A549 (cell line): ENCODE results near the gene DOCK10. TPM values are rescaled to one million over a fixed set of nuclear protein-coding genes. Genes with fewer than 3 reads are reported as not detected.

ENCODE experiments used
- ATAC-seq, 2 experiments: fragments of 200-7000 bp in 1 of 2; fragments of >200 bp in 1 of 2; cut with Nextera tagmentation in 1 of 2; cut with Tn5 transposase in 1 of 2; 3 replicates each; pipeline versions ENCODE4 v1.8.0 to v1.9.1; 2018 to 2020; ENCODE audit warnings: mild to moderate bottlenecking in 1 of 2, moderate library complexity in 1 of 2
- CTCF ChIA-PET: fragments of 300-600 bp; sonication (Branson Sonifier 250); formaldehyde crosslinking; extraction: SDS; loops from one replicate; lab custom pipeline; 2021; ENCODE audit warnings: antibody characterized with exemption, inconsistent platforms; lab: Yijun Ruan, JAX
- POLR2A ChIA-PET: fragments of 350-600 bp; formaldehyde crosslinking; extraction: SDS; loops from one replicate; lab custom pipeline; 2021; ENCODE audit warnings: antibody characterized with exemption, inconsistent platforms; lab: Yijun Ruan, JAX
- DNase-seq, 2 experiments: peaks; one replicate each; pipeline versions ENCODE4 v3.0.0 to v3.0.0-alpha.2; 2011 to 2016; ENCODE audit warnings: low read depth in 1 of 2, low spot score in 1 of 2
- FAIRE-seq: peaks from 2 replicates; lab custom pipeline; 2011; peaks lifted over from hg19 to GRCh38; lab: Jason Lieb, UNC
- H3K27ac ChIP-seq, 2 experiments: fragments of >200 bp; sonication (Bioruptor Twin); formaldehyde crosslinking; 3 replicates each; pipeline ENCODE4 v1.5.1; 2016 to 2017
- H3K4me1 ChIP-seq: fragments of >200 bp; sonication (Bioruptor Twin); formaldehyde crosslinking; 3 replicates; pipeline ENCODE4 v1.6.1; 2016
- H3K4me2 ChIP-seq: fragments of >200 bp; sonication (Bioruptor Twin); formaldehyde crosslinking; 3 replicates; pipeline ENCODE4 v1.6.1; 2016
- H3K4me3 ChIP-seq: fragments of >200 bp; sonication (Bioruptor Twin); formaldehyde crosslinking; 3 replicates; pipeline ENCODE4 v1.5.1; 2016
- H3K9me3 ChIP-seq: fragments of >200 bp; sonication (Bioruptor Twin); formaldehyde crosslinking; 3 replicates; pipeline ENCODE4 v1.6.1; 2016
- CTCF ChIP-seq: fragments of >200 bp; sonication (Bioruptor Twin); formaldehyde crosslinking; IDR thresholded peaks from 3 replicates; pipeline ENCODE4 v1.5.1; 2016
- E2F6 ChIP-seq: IDR thresholded peaks from 2 replicates; pipeline ENCODE4 v1.6.1; 2012; ENCODE audit warnings: low read depth, borderline replicate concordance
- EHMT2 ChIP-seq: fragments of 200-600 bp; sonication (generic); IDR thresholded peaks from 2 replicates; pipeline ENCODE4 v1.6.1; 2016; ENCODE audit warnings: antibody characterized with exemption, low read depth, mild to moderate bottlenecking, moderate library complexity
- EP300 ChIP-seq, 2 experiments: fragments of >200 bp; sonication (Bioruptor Twin); formaldehyde crosslinking; IDR thresholded peaks; 2 replicates in 1 of 2; 3 replicates in 1 of 2; pipeline ENCODE4 v1.6.1; 2016 to 2017
- FOSL2 ChIP-seq, 2 experiments: fragments of 450-650 bp in 1 of 2; fragments of >200 bp in 1 of 2; sonication (Bioruptor Twin) in 1 of 2; formaldehyde crosslinking; IDR thresholded peaks; 2 replicates each; pipeline versions ENCODE4 v1.5.0 to v1.6.1; 2016 to 2020; ENCODE audit warnings: mild to moderate bottlenecking in 1 of 2, moderate library complexity in 1 of 2
- GATA3 ChIP-seq: IDR thresholded peaks from 2 replicates; pipeline ENCODE4 v1.6.1; 2012; ENCODE audit warnings: borderline replicate concordance
- HDAC2 ChIP-seq: fragments of 200-600 bp; sonication (generic); IDR thresholded peaks from 2 replicates; pipeline ENCODE4 v1.6.1; 2016
- HOXA7 ChIP-seq: fragments of 250-450 bp; sonication (Bioruptor Pico); IDR thresholded peaks from 2 replicates; pipeline ENCODE4 v1.5.0; 2020; ENCODE audit warnings: mild to moderate bottlenecking, moderate library complexity
- JUN ChIP-seq, 2 experiments: fragments of >200 bp; sonication (Bioruptor Twin); formaldehyde crosslinking; IDR thresholded peaks; 2 replicates in 1 of 2; 3 replicates in 1 of 2; pipeline ENCODE4 v1.6.1; 2016 to 2017
- JUNB ChIP-seq: fragments of >200 bp; sonication (Bioruptor Twin); formaldehyde crosslinking; IDR thresholded peaks from 2 replicates; pipeline ENCODE4 v1.6.1; 2016
- KDM5A ChIP-seq: fragments of 200-600 bp; sonication (generic); IDR thresholded peaks from 2 replicates; pipeline ENCODE4 v1.6.1; 2016; ENCODE audit warnings: antibody characterized with exemption, mild to moderate bottlenecking
- MAX ChIP-seq: IDR thresholded peaks from 2 replicates; pipeline ENCODE4 v1.6.1; 2012
- NPAS2 ChIP-seq: fragments of 250-450 bp; sonication (Bioruptor Pico); IDR thresholded peaks from 2 replicates; pipeline ENCODE4 v1.8.0; 2022; ENCODE audit warnings: mild to moderate bottlenecking, moderate library complexity, borderline replicate concordance
- NR3C1 ChIP-seq: fragments of >200 bp; sonication (Bioruptor Twin); formaldehyde crosslinking; IDR thresholded peaks from 3 replicates; pipeline ENCODE4 v1.6.1; 2017
- PHF8 ChIP-seq: fragments of 200-600 bp; sonication (generic); IDR thresholded peaks from 2 replicates; pipeline ENCODE4 v1.6.1; 2016; ENCODE audit warnings: low read depth, mild to moderate bottlenecking, antibody characterized with exemption, moderate library complexity, borderline replicate concordance
- POLR2A ChIP-seq: IDR thresholded peaks from 2 replicates; pipeline ENCODE4 v1.6.1; 2012; ENCODE audit warnings: mild to moderate bottlenecking, low read length
- RAD21 ChIP-seq, 2 experiments: fragments of >200 bp in 1 of 2; sonication (Bioruptor Twin) in 1 of 2; formaldehyde crosslinking in 1 of 2; IDR thresholded peaks in 1 of 2; conservative IDR thresholded peaks in 1 of 2; 2 replicates in 1 of 2; 3 replicates in 1 of 2; pipeline ENCODE4 v1.6.1; 2012 to 2018; ENCODE audit warnings: inconsistent platforms in 1 of 2
- RNF2 ChIP-seq: fragments of 200-600 bp; sonication (generic); IDR thresholded peaks from 2 replicates; pipeline ENCODE4 v1.6.1; 2016; ENCODE audit warnings: low read depth, mild to moderate bottlenecking, antibody characterized with exemption, moderate library complexity, borderline replicate concordance
- SMC3 ChIP-seq: fragments of >200 bp; sonication (Bioruptor Twin); formaldehyde crosslinking; IDR thresholded peaks from 3 replicates; pipeline ENCODE4 v1.6.1; 2018; ENCODE audit warnings: inconsistent platforms
- SREBF2 ChIP-seq: fragments of 450-650 bp; IDR thresholded peaks from 2 replicates; pipeline ENCODE4 v1.6.1; 2014; ENCODE audit warnings: mild to moderate bottlenecking, moderate library complexity
- TFCP2L1 ChIP-seq: fragments of 250-450 bp; sonication (Bioruptor Pico); IDR thresholded peaks from 2 replicates; pipeline ENCODE4 v1.5.0; 2021; ENCODE audit warnings: mild to moderate bottlenecking
- WGBS: methylation state at CpG from one replicate; pipeline ENCODE4 v1.1.6; 2017; ENCODE audit errors: missing lambda C conversion rate; 5-methylcytosine and 5-hydroxymethylcytosine counted together
- polyA plus RNA-seq, 4 experiments: library from polyadenylated mRNA; depleted of rRNA in 3 of 4; stranded (reverse); fragments of >200 nt; fragmentation: RNase III in 1 of 4; extraction: RNeasy Plus Mini Kit Qiagen cat#74134 plus additional on column Dnase treatment in 1 of 4; gene quantifications; 2 replicates in 3 of 4; 3 replicates in 1 of 4; pipeline ENCODE4 v1.2.3, GENCODE V29; 2011 to 2017
- TF ChIP-seq, protein P1 (sequence below): fragments of 150-350 bp; IDR thresholded peaks from 2 replicates; pipeline ENCODE4 v1.6.1; 2014; ENCODE audit warnings: low read depth, mild to moderate bottlenecking, low read length
- TF ChIP-seq, protein P2 (sequence below): fragments of >200 bp; sonication (Bioruptor Twin); formaldehyde crosslinking; IDR thresholded peaks from 3 replicates; pipeline ENCODE4 v1.6.1; 2016

DOCK10 gene
- polyA plus RNA-seq, 2 of the 4 experiments (the other 2 are of a cell fraction) = 43.0 to 45.3 TPM

GRCh38 chr2:225010804-225011203 lies 31.5 kb downstream of the DOCK10 start:
- ChIA-PET CTCF (interaction anchor here (0.6 to 1.1 kb wide), 2 partner anchors 31 to 113 kb away, joined by 3 read pairs; no protein-coding TSS in a partner anchor), POLR2A (no interaction called here)
- peak; percentile 40; the same call in 1 of the 2 replicates for TF ChIP-seq MAX
- TF ChIP-seq NR3C1 = no peak
- TF ChIP-seq JUN (IDR thresholded peaks at IDR 0.05) = peak in 1 of 2 experiments; percentile 18; a peak in 1 of 5 replicates
- TF ChIP-seq NPAS2 (CRISPR knock-in tag) = no peak
- peak; percentile 91 for TF ChIP-seq FOSL2 (IDR thresholded peaks at IDR 0.05)
- peak; percentile 92 for TF ChIP-seq FOSL2 (CRISPR knock-in tag; IDR thresholded peaks at IDR 0.05)
- peak; percentile 3 to 31; a peak in 2 of 5 replicates for TF ChIP-seq EP300 (IDR thresholded peaks at IDR 0.05)
- peak; percentile 82; the same call in 1 of the 2 replicates for TF ChIP-seq GATA3
- TF ChIP-seq JUNB = peak; percentile 91
- TF ChIP-seq RNF2 = no peak
- ATAC-seq (peak; percentile 60 to 67), DNase-seq (peak; percentile 16 to 55), FAIRE-seq (peak; percentile 81)
- H3K9me3 ChIP-seq = no peaks in the 10 kb centered on the region
- peak overlapping the region; percentile 89 to 92 for H3K27ac ChIP-seq
- H3K4me3 ChIP-seq = 0 out of 3 replicates have a peak overlapping the region, but pooled peaks have one; percentile 6
- peaks cover 88% of the 10 kb centered on the region for H3K4me1 ChIP-seq
- 6% methylated on average over 4 of the region's 4 CpGs for WGBS
- peak overlapping the region; percentile 85 for H3K4me2 ChIP-seq

DNA sequence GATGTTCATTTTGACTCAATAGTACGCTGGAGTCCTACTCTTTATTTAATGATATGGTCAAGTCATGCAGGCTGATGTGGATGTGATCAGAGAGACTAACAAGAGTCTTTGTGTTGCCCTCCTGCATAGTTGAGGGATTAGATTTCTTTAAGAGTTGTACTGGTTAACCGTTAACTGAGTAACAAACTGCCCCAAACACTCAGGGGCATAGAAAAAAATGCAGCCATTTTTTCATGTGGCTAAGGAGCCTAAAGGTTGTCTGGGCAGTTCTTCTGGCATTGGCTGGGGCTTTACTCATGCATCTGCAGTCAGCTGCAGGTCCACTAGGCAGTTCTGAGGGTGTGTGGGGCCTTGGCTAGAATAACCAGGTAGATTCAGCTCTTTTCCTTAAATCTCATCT lies 32.5 kb downstream of the DOCK10 start:
- Histone ChIP-seq H3K4me1 (peaks cover 82% of the 10 kb centered on the region), H3K27ac (peak overlapping the region; percentile 89 to 92), H3K4me2 (peak overlapping the region; percentile 85), H3K4me3 (no peak overlapping the region), H3K9me3 (no peaks in the 10 kb centered on the region)
- TF ChIP-seq, protein P1, sequence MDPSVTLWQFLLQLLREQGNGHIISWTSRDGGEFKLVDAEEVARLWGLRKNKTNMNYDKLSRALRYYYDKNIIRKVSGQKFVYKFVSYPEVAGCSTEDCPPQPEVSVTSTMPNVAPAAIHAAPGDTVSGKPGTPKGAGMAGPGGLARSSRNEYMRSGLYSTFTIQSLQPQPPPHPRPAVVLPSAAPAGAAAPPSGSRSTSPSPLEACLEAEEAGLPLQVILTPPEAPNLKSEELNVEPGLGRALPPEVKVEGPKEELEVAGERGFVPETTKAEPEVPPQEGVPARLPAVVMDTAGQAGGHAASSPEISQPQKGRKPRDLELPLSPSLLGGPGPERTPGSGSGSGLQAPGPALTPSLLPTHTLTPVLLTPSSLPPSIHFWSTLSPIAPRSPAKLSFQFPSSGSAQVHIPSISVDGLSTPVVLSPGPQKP = no peak
- TF ChIP-seq EHMT2 = no peak
- no peak for TF ChIP-seq HDAC2
- TF ChIP-seq E2F6 = no peak
- peak; percentile 38; the same call in 1 of the 2 replicates for TF ChIP-seq MAX
- no peak for TF ChIP-seq POLR2A
- peak; percentile 43; the same call in 1 of the 2 replicates for TF ChIP-seq GATA3
- TF ChIP-seq PHF8 = no peak
- no peak for TF ChIP-seq JUNB
- no peak for TF ChIP-seq HOXA7 (CRISPR knock-in tag)
- no peak for TF ChIP-seq SREBF2
- TF ChIP-seq, protein P2, sequence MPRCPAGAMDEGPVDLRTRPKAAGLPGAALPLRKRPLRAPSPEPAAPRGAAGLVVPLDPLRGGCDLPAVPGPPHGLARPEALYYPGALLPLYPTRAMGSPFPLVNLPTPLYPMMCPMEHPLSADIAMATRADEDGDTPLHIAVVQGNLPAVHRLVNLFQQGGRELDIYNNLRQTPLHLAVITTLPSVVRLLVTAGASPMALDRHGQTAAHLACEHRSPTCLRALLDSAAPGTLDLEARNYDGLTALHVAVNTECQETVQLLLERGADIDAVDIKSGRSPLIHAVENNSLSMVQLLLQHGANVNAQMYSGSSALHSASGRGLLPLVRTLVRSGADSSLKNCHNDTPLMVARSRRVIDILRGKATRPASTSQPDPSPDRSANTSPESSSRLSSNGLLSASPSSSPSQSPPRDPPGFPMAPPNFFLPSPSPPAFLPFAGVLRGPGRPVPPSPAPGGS = no peak
- POLR2A ChIA-PET = interaction anchor here (0.9 kb wide), 1 partner anchor 32 kb away, joined by 3 read pairs; the partner anchor contains the start of gene DOCK10
- CTCF ChIA-PET = interaction anchor here (0.5 to 1.4 kb wide), 5 partner anchors 11 to 231 kb away, joined by 3 to 4 read pairs (median 3); no protein-coding TSS in a partner anchor
- ATAC-seq (peak; percentile 65 to 87), FAIRE-seq (peak; percentile 92), DNase-seq (peak; percentile 15 to 74)
- 0% methylated on average over 2 of the region's 2 CpGs for WGBS

DNA sequence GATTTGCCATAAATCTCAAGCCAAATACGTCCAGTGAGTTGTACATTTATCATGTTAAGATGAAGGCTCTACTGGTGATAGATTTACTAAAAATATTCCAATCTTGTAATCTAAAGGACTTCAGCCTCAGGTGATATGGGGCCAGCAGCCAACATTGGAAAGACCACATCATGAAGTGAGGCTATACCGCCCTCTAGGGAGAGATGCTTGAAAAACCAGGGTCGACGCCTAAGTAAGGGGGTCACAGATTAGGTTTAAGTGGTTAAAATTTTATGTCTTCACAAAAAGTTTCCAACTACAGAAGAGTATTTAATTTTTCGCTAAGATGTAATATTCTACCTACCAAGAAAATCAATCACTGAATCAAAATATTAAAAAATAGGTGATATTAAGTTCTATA lies 33.3 kb downstream of the DOCK10 start:
- no peak overlapping the region for H3K4me3 ChIP-seq
- peak in 1 of 2 experiments; percentile 30; a peak in 1 of 6 replicates for ATAC-seq
- peak in 1 of 2 experiments; percentile 42 for DNase-seq
- WGBS = 72% methylated on average over 5 of the region's 5 CpGs
- peak overlapping the region; percentile 89 to 92 for H3K27ac ChIP-seq
- no peak for TF ChIP-seq TFCP2L1
- TF ChIP-seq SMC3 = peak; percentile 23; the same call in 1 of the 3 replicates
- TF ChIP-seq KDM5A = 0 out of 2 replicates have a peak, but pooled peaks have one; percentile 24
- TF ChIP-seq RAD21 (conservative IDR thresholded peaks at IDR 0.05 in 1 of 2, IDR thresholded peaks at IDR 0.05 in 1 of 2) = peak; percentile 59 to 61
- peak; percentile 66 for TF ChIP-seq CTCF
- ChIA-PET CTCF (interaction anchor here (0.5 to 1.4 kb wide), 7 partner anchors 10 to 652 kb away, joined by 3 to 4 read pairs (median 3); no protein-coding TSS in a partner anchor), POLR2A (no interaction called here)
- H3K4me1 ChIP-seq = peaks cover 82% of the 10 kb centered on the region
- H3K9me3 ChIP-seq = no peaks in the 10 kb centered on the region
- H3K4me2 ChIP-seq = peak overlapping the region; percentile 85
- FAIRE-seq = no peak
